Measurements from ENCODE around the gene ELL2.

DNA sequence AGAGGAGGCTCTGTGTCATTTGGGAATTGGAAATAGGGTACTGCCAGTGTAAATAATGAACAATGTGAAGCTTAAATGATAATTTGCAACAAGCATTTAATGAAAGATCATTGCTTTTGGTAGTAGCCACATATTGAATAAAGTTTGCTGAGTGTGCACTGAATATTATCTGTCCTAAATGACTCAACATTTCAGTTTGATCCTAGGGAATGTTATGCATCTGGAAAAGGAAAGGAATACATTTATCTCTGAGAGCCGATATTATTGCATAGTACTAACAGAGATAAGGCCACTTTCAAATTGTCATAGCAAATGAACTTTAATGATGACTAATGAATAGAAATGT lies 8.7 kb upstream of the ELL2 start:
- TF ChIP-seq, protein P1, sequence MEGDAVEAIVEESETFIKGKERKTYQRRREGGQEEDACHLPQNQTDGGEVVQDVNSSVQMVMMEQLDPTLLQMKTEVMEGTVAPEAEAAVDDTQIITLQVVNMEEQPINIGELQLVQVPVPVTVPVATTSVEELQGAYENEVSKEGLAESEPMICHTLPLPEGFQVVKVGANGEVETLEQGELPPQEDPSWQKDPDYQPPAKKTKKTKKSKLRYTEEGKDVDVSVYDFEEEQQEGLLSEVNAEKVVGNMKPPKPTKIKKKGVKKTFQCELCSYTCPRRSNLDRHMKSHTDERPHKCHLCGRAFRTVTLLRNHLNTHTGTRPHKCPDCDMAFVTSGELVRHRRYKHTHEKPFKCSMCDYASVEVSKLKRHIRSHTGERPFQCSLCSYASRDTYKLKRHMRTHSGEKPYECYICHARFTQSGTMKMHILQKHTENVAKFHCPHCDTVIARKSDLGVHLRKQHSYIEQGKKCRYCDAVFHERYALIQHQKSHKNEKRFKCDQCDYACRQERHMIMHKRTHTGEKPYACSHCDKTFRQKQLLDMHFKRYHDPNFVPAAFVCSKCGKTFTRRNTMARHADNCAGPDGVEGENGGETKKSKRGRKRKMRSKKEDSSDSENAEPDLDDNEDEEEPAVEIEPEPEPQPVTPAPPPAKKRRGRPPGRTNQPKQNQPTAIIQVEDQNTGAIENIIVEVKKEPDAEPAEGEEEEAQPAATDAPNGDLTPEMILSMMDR (IDR thresholded peaks at IDR 0.05) = no peak
- TF ChIP-seq EZH2 (IDR thresholded peaks at IDR 0.05; ENCODE audit: borderline replicate concordance, insufficient read depth, low read depth, low read length, poor library complexity, severe bottlenecking) = no peak
